HG03103 (cell line): Measurements from ENCODE around the gene PTGER3.
"Not testable (repeated sequence)": the region's sequence is repeated elsewhere in the genome, so short reads cannot be mapped to it uniquely, and the experiment has no call there.

Source experiments
- ATAC-seq: cut with Tn5 transposase; IDR thresholded peaks from one replicate; pipeline ENCODE4 v1.9.1; 2021; ENCODE audit warnings: low read depth; ENCODE audit not compliant: unreplicated experiment

PTGER3 gene

GRCh38 chr1:70963374-70963773 lies 84.2 kb downstream of the PTGER3 start:
- no peak for ATAC-seq

GRCh38 chr1:70961374-70961975 lies 86.1 kb downstream of the PTGER3 start:
- no peak for ATAC-seq

GRCh38 chr1:70948396-70949017 lies 99.1 kb downstream of the PTGER3 start:
- no peak for ATAC-seq

- no peak for ATAC-seq
Observed at GRCh38 chr1:70947835-70948234, 99.8 kb downstream of the PTGER3 start.

- ATAC-seq = no peak
Observed at GRCh38 chr1:70945676-70946075, 101.9 kb downstream of the PTGER3 start.

- no peak for ATAC-seq
Observed at GRCh38 chr1:70945251-70945650, 102.4 kb downstream of the PTGER3 start.

GRCh38 chr1:70941563-70941962 lies 106.1 kb downstream of the PTGER3 start:
- ATAC-seq = no peak

GRCh38 chr1:70940398-70940797 lies 107.2 kb downstream of the PTGER3 start:
- ATAC-seq = not testable (repeated sequence)

- no peak for ATAC-seq
Observed at GRCh38 chr1:70934194-70934961, 113.2 kb downstream of the PTGER3 start.

GRCh38 chr1:70930062-70930461 lies 117.6 kb downstream of the PTGER3 start:
- no peak for ATAC-seq

- ATAC-seq = no peak
Observed at GRCh38 chr1:70922196-70922595, 125.4 kb downstream of the PTGER3 start.
